GM12801 (cell line): ENCODE measurements around the gene FAM174B.

ENCODE experiments used
- TF ChIP-seq, protein P1 (sequence below): IDR thresholded peaks from one replicate; pipeline ENCODE4 v1.5.1; 2011; ENCODE audit warnings: control low read depth; ENCODE audit not compliant: insufficient read length; ENCODE audit errors: extremely low read depth

Gene FAM174B

DNA sequence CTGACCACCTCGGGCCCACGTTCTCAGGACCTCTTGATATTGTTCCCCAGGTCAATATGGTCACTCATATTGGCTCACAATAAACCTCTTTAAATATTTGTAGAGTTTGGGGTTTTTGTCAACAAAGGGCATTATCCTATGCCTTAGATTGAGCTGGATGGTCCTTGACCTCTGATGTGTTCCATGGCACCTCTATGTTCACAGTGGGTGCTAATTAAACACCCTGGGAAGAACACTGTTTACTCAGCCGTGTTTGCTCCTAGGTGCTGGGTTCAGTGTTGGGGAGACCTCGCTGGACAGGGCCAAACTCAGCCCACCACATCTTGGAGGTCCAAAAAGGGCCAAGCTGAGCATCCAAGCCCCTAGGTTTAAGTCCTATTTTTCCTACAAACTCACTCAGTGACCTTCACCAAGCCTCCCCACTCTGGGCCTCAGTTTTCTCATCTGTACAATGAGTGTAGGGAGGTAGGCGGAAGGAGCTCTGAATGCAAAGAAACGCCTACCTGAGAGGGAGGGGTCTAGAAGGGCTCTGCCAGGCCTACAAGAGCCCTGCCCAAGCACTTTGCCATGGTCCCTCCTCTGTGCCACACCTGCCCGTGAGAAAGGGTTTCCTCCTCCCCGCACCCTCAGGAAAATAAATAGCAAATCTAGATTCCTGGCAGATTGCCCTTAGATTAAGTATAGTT, 7.2 kb downstream of the FAM174B start:
- TF ChIP-seq, protein P1, sequence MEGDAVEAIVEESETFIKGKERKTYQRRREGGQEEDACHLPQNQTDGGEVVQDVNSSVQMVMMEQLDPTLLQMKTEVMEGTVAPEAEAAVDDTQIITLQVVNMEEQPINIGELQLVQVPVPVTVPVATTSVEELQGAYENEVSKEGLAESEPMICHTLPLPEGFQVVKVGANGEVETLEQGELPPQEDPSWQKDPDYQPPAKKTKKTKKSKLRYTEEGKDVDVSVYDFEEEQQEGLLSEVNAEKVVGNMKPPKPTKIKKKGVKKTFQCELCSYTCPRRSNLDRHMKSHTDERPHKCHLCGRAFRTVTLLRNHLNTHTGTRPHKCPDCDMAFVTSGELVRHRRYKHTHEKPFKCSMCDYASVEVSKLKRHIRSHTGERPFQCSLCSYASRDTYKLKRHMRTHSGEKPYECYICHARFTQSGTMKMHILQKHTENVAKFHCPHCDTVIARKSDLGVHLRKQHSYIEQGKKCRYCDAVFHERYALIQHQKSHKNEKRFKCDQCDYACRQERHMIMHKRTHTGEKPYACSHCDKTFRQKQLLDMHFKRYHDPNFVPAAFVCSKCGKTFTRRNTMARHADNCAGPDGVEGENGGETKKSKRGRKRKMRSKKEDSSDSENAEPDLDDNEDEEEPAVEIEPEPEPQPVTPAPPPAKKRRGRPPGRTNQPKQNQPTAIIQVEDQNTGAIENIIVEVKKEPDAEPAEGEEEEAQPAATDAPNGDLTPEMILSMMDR = no peak

DNA sequence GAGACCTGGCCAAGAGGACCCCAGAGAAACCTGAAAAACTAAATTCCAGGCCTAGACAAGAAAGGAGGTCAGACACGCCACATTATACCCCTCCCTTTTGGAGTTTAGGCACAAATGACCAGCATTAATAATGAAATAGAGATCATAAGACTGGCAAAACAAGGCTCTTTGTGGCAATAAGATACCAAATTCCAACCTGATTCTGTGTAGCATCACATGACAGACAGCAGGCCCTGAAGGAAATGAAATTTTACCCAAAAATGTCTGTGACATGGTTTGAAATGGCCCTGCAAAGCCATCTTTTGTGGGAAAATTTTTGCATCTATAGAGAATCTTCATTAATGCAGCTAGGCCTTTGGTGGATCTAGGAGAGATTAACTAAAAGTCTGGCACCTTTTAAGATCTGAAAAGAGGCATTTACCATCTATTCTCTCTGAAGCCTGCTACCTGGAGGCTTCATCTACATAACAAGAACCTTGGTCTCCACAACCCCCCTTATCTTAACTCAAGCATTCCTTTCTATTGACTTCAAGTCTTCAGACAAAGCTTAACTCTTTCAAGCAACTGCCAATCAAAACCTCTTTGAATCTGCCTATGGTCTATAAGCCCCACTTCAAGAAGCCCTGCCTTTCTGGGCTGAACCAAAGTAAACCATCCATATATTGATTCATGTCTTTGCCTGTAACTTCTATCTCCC, 8.0 kb downstream of the FAM174B start:
- TF ChIP-seq, protein P1 = no peak

DNA sequence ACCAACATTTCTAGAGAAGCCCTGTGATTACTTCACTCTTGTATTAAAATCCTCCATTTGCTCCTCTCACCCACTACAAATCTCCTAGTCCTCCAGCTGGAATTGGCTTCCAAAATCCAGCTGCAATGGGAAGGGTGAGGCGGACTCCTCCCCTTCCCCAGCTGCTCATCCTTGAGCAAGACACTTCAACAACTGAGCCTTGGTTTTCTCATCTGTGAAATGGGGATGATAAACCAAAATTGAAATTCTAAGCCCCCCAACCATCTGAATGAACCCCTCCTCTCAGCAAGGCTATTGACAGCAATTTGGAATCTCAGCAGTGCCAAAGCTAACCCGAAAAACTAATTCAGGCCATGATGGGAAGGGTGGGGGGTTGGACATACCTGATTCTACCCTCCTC, 9.4 kb downstream of the FAM174B start:
- TF ChIP-seq, protein P1 = no peak

DNA sequence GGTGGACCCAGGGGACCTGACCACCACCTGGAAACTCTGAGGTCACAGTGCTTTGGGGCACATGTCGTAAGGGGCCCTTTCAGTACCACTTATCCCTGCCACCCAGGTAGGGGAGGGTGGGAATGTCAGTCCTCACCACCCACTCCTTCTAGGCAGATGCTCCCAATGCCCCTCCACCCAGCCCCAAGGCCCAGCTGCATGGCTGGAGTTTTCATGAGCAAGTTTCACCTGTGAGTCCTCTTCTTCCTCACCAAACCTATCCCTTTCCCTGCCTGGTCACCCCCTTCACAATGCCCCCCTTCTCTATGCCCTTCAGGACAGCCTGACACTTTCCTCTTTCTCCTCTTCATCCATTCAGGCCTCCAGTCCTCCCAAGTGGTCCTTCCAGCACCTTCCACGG, 9.8 kb downstream of the FAM174B start:
- TF ChIP-seq, protein P1 = no peak

DNA sequence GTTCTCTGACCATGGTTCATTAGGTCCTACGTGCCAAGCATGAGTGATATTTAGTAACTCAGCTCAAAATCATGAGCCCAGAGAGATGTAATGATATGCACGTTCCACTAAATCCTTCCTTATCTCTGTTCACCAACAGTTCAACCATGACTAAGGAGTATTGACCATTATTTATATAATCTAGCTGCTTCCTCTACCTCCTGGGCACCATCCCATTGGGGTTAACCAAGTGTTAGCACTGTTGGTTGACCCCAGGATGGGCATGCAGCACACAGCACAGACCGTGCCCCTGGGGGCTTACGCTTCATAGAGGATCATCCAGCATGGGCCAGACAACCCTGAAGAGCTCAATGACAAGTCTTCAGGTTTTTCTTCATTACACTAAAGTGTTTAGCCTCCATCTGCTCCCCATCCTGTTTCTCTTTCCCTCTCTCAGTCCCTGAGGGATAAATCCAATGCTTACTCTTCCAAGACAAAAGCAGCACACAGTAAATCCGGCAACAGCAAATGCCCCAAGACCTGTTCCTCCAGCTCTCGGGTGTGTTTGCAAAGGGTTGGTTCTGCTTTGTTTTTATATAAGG, 10.4 kb downstream of the FAM174B start:
- TF ChIP-seq, protein P1 = no peak

DNA sequence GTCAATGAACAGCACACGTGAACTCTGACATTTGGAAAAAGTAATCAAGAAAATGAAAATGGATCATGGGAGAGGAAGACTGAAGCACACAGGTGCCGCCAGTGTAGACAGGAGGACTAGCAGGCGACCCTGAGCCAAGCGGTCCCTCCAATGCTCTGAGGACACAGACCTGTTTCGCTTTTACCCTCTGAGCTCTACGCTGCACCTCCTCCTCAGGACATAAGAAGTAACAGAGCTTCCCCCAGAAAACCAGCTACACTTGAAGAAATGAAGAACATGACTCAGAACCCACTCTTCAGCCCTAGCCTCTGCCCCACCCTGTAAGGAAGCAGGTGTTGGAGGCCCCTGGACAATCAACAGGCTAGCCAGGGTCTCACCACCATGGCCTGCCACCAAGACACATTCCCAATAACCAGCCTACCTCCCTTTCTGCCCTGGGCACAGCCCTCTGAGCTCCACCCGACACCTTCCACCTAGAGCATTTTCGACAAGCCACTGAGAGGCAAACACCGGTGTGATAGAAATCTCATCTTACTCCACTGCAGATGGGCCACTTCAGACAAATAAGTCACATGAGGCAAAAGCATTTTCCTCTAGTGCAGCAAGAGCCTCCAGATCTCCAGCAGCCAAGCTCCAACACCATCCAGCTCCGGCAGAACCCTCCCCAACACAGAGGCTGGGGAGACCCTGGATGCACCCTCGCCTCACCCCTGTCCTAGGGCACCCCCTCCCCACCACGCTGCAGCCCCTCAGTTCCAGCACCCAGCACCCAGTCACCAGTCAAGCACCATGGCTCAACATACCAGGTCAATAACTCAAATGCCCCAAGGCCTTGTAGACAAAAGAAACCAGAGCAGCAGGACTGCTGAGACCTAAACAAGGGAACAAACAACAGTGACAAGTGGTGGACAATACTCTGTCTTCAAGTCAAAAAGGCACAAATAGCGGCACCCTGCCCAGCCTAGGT, 11.4 kb downstream of the FAM174B start:
- TF ChIP-seq, protein P1 = no peak
